ENCODE results near the gene ZBTB48.

ZBTB48 gene

GRCh38 chr1:6574025-6574620 is 5.7 kb upstream of the ZBTB48 start:
- DNase-seq (ENCODE audit: low read depth): no peak

GRCh38 chr1:6574818-6575217 is 5.0 kb upstream of the ZBTB48 start:
- no peak for DNase-seq (ENCODE audit: low read depth)

DNA sequence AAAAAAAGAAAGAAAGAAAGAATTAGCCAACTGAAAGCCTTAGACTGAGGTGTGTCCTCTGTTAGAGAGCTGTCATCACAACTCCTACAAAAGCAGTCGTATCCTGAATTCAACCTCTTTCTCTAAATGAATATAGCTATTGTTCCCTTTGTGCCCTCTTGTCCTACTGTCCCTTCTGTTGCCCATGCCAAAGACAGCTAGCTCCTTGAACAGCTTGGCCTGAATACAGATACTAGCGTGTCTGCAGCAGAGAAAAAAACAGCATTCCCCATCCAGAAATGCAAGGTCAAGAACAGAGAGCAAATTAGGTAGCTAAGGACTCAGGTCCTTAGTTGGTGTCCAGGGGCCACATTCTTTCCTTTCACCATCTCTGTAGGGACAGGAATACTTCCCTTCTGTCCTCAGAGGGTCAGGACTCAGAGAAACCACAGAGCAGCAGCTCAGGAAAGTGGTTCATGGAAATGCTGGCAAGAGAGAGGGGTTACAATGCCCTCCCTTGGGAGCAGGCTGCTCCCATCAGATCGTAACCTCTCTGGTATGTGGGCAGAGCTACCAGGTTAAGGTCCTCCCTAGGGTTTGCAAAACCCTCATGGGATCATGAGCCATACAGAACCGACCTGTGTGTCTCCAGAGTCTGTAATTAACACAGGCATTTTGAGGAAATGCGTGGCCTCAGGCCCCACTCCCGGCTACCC is 1.8 kb upstream of the ZBTB48 start:
- DNase-seq (ENCODE audit: low read depth): no peak

DNA sequence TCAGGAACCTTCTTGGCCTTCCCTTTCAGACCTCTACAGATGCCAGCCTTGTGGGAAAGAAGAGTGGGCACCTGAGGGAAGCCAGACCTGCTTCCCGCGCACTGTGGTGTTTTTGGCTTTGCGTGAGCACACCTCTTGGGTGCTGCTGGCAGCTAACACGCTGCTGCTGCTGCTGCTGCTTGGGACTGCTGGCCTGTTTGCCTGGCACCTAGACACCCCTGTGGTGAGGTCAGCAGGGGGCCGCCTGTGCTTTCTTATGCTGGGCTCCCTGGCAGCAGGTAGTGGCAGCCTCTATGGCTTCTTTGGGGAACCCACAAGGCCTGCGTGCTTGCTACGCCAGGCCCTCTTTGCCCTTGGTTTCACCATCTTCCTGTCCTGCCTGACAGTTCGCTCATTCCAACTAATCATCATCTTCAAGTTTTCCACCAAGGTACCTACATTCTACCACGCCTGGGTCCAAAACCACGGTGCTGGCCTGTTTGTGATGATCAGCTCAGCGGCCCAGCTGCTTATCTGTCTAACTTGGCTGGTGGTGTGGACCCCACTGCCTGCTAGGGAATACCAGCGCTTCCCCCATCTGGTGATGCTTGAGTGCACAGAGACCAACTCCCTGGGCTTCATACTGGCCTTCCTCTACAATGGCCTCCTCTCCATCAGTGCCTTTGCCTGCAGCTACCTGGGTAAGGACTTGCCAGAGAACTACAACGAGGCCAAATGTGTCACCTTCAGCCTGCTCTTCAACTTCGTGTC is 995 bp upstream of the ZBTB48 start:
- no peak for DNase-seq (ENCODE audit: low read depth)

GRCh38 chr1:6580119-6580592 is 362 bp downstream of the ZBTB48 start:
- DNase-seq (ENCODE audit: low read depth): no peak

- no peak for DNase-seq (ENCODE audit: low read depth)
Observed at GRCh38 chr1:6580593-6581409, 1.0 kb downstream of the ZBTB48 start.

GRCh38 chr1:6581561-6582305 is 1.9 kb downstream of the ZBTB48 start:
- no peak for DNase-seq (ENCODE audit: low read depth)

DNA sequence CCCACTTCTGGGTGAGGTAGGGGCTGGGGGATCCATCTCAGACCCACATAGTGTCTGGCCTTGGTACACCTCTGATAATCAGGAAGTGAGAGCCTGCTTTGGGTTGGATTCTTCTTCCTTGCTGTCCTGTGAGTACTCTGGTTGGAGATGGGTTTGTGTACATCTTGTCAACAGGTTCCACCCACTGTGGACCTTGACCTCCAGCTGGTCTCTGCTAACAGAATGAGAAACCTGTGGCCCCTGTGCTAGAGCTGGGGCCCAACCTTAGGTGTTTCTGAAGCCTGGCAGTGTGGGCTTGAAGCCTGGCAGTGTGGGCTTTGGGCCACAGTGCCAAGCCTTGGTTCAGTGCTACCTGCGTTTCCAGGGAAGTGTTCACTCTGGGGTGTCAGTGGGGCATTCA is 2.6 kb downstream of the ZBTB48 start:
- no peak for DNase-seq (ENCODE audit: low read depth)

GRCh38 chr1:6584126-6585080 is 4.6 kb downstream of the ZBTB48 start:
- no peak for DNase-seq (ENCODE audit: low read depth)

DNA sequence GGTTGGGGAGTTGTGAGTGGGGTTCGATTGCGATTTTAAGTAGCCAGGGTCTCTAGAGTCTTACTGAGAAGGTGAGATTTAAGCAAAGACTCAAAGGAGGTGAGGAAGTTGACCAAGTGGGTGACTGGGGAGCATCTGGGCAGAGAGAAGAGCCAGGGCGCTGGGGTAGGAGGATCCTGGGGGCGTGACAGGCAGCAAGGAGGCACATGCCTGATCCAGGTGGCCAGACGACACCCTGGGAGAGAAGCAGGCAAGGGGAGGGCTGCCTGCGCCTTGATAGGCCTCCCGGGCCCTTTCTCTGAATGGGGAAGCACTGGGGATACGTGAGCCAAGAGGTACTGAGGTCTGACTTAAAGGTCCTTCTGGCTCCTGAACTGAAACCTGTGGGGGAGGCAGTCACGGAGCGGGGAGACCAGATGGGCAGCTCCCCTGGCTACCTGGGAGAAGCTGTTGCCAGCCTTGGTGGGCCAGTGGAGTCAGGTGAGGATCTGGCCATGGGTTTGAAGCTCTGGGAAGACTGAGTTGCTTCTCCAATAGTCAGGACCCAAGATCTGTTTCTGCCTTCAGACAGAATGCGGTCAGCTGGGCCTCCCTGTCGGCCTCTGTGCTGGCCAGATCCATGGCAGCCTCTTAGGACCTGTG is 5.4 kb downstream of the ZBTB48 start:
- DNase-seq (ENCODE audit: low read depth): no peak

- no peak for DNase-seq (ENCODE audit: low read depth)
Observed at GRCh38 chr1:6585841-6586240, 6.0 kb downstream of the ZBTB48 start.

GRCh38 chr1:6586404-6586816 is 6.6 kb downstream of the ZBTB48 start:
- no peak for DNase-seq (ENCODE audit: low read depth)

GRCh38 chr1:6587261-6588005 is 7.6 kb downstream of the ZBTB48 start:
- no peak for DNase-seq (ENCODE audit: low read depth)

GRCh38 chr1:6588128-6588892 is 8.5 kb downstream of the ZBTB48 start:
- no peak for DNase-seq (ENCODE audit: low read depth)

GRCh38 chr1:6588893-6589520 is 9.2 kb downstream of the ZBTB48 start:
- no peak for DNase-seq (ENCODE audit: low read depth)

- no peak for DNase-seq (ENCODE audit: low read depth)
Observed at GRCh38 chr1:6590046-6590445, 10.3 kb downstream of the ZBTB48 start.

DNA sequence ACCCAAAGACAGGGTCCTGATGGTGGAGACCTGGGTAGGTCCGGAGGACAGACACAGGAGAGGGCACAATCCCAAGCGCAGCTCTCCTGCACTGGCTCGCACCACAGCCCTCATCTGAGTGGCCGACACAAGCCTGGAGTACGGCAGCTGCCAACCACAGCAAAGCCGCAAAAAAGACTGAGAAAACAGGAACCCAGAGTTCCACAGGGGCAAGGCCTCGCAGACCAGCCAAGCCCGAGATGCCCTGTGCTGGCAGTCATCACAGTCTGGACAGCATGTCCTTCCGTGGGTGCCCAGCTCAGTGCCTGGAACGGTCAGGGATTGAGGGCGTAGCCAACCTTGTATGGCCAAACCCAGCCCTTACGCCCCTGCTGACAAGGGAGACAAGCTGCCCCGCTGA is 11.4 kb downstream of the ZBTB48 start:
- DNase-seq (ENCODE audit: low read depth): no peak

DNA sequence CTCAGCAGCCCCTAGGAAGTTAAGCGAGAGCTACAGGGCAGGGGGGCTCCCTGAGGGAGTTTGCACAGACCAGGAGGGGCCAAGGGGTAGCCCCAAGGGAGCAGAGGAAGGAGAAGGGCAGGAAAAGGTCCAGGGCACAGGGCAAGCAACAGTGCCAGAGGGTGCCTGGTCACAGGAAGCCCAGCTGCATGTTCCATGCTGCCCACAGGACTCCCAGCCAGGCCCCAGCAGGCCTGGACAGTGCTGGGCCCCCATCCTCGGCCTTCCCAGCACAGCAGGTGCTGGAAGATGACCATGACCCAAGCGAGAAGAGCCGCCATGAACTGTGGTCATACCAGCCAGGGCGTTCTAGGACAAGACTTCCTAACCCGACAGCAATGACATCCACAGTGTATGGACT is 11.8 kb downstream of the ZBTB48 start:
- DNase-seq (ENCODE audit: low read depth): no peak

All from stimulated activated CD8-positive, alpha-beta memory T cell treated with anti-CD3 and anti-CD28 coated beads, Interleukin-4, amount 100 ng/mL, for 24 hours (primary cell).